NCI-H1694 treated with DMSO at 0.1 percent for 48 hours (cell line): ENCODE results near the gene POLD3.
A peak's percentile ranks its signal among the peaks of the same experiment; 100 is the strongest.

Source experiments
- DNase-seq: peaks from one replicate; lab custom pipeline; 2025; lab: John Stamatoyannopoulos, UW

Gene POLD3, protein sequence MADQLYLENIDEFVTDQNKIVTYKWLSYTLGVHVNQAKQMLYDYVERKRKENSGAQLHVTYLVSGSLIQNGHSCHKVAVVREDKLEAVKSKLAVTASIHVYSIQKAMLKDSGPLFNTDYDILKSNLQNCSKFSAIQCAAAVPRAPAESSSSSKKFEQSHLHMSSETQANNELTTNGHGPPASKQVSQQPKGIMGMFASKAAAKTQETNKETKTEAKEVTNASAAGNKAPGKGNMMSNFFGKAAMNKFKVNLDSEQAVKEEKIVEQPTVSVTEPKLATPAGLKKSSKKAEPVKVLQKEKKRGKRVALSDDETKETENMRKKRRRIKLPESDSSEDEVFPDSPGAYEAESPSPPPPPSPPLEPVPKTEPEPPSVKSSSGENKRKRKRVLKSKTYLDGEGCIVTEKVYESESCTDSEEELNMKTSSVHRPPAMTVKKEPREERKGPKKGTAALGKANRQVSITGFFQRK

DNA sequence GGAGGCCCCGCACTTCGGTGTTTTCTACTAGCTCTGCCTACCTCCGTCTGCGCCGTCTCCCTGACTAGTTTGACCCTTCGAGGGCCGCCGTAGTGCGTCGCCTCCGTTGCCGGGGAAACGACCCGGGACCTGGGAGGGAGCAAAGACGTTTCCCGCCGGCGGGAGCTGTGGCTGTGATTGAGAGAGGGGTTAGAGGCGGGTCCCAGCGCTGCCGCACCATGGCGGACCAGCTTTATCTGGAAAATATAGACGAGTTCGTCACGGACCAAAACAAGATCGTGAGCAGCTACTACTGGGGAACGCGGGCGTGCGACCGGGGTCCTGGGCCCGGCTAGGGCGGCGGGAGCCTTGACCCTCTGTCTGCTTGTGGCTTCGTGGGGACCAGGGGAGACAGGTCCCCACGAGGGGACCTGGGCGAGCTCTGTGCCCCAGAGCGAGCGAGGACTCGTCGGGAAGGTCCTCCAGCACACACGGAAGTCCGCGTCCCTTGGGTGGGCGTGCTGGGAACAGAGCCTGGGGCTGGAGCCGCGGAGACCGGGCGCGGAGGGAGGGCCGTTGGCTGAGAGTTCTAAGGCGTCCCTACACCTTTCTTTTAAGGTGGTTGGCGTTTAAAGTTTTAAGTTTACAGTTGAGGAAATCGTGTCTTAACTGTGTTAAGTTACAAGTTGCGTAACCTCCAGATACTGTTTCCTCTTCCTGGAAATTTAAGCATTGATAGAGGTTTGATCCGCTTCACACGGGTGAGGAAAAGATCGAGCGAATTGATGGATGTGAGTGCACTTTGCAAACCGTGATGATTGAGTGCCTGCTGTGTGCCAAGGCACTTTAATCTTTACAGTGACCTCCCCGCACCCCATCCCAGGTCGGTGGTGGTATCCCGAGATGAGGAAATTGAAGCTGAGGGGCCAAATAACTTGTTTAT is at the start of gene POLD3:
POLD3 (plus strand) TSS at position 142 of the 922 bp plus-strand sequence; CDS start at position 219, 77 bp downstream.
- peak; percentile 73 for DNase-seq

DNA sequence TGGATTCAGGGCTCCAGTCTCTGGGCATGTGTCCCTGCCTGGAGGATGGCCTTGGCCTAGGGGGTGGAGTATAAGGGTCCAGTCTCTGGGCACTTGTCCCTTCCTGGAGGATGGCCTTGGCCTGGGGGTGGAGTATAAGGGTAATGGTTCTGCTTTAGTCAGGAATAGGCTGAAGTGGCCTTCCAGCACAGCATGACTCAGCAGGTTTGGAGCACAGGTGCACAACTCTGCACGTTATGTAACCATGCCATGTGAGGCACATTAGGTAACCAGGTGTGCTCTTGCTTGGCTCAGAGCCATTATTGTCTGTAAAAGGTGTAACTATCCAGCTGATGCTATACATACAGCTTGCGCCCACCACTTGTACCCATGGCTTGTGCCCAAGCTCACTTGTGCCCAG is 48.4 kb upstream of the POLD3 start:
- DNase-seq, result no peak

DNA sequence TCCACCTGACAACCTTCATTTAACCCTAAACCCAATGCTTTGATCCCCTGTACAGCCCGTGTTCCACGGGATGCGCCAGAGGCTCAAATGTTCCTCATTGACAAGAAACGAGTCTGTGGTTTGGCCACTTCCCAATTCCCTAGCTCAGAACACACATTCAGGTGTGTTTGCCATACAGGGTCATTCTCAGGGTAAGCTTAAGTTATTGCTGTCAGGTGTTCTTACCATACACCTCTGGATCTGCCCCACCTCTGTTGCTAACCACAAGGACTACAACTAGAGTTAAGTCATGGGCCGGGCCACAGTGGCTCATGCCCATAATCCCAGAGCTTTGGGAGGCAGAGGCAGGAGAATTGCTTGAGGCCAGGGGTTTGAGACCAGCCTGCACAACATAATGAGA is 45.6 kb upstream of the POLD3 start:
- DNase-seq, result no peak

DNA sequence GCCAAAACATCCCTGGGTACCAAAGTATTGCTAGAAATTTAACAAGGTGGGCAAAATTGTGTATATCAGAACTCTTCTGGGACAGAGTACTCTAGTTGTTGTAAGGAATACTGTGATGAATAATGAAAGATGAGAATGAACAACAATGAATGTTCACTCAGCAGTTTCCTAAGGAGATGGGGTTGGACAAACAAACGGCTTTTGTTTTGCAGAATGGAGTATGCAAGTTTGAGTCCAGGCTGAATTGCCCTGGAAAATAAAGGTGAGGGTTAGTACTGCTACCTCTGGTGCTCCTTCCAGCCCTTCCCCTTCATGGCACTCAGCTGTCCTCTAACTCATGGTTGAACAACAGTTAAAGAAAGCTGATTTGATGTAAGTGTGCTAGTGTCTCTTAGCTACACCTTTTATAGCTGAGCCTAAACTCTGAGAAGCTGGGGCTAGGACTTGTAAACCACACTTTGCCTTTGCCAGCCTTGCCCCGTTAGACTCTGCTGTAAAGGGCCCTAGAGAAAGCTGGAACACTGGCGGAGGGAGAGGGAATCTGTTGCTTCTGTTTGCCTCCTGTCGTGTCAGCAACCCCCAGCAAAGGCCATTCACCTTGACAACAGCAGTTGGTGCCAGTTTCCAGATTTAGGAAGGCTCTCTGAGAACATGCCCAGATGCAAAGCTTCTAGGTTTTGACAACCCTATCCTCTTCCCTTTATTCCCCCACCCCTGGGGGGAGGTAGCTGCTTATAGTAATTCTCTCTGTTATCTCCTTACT is 41.2 kb upstream of the POLD3 start:
- DNase-seq, result no peak

DNA sequence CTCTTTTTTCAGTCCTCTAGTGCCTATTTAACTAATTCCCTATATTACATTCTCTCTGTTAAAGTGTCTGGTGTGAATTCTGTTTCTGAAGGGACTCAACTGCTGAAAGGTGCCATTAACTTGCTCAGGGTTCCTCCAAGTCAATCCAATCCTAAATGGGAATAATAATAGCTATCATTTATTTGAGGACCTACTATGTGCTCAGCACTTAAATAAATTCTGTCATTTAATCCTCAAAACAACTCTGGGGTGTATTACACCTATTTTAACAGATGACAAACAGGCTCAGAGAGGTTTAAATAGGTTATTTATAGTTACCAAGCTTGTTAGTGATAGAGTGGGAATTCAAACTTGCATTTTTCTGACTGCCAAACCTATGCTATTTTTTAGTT is 40.6 kb upstream of the POLD3 start:
- no peak for DNase-seq

DNA sequence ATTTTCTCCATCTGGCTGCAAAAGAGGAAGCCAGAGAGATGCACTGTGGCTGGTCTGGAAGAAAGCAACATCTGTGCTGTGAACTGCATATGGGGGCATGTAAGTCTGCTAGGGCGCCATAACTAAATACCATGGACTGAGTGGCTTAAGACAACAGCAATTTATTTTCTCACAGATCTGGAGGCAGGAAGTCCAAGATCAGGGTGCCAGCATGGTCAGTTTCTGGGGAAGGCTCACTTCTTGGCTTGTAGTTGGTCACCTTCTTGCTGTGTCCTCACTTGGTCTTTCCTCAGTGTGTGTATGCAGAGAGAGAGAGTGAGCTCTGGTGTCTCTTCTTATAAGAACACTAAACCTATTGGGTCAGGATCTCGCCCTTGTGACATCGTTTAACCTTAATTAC is 34.9 kb upstream of the POLD3 start:
- no peak for DNase-seq

DNA sequence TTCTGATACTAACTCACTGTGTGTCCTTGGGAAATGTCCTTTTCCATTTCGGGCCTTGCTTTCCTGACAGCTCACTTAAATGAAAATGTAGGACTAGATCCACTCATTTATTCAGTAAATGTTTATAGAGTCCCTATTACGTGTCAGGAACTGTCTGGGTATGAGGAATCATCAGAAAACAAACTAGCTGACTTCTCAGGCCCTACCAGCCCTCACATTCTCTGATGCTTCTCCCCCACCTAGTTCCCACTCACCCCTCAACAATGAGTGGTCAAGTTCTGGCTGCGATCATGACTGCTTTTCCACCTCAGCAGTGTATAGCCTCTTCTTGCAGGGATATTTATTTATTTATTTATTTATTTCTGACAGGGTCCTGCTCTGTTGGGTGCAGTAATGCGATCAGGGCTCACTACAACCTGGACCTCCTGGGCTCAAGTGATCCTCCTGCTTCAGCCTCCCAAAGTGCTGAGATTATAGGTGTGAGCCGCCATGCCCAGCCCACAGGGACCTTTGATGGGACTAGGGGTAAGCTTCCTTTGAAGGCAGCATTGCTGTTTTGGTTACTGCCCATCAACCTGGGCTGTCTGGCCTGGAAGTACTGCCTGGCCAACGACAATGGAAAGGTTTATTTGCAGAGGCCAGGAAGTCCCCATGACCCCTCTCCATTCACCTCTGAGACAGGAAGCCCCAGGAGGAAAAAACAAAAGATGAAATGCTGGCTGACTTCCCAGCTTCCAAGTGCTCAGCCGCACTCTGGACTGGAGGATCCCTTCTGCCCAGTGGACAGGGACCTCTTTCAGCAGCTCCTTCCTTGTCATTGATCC is 33.1 kb upstream of the POLD3 start:
- no peak for DNase-seq

DNA sequence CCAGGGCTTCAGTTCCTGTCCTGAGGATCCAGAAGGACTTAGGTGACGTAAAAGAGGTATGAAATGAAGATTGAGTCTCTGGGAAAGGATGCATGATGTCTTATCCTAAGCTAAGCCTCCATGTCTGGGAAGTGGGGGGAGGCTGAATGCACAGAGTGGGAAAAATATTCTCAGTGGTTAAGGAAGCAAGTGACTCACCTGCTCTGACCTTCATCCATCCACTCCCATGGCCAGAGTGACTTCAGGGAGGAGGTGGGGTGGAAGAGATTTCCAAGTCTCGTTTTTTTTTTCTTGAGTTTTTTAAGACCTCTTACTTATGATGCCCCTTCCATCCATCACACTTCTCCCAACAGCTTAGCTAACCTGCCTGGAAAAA is 32.5 kb upstream of the POLD3 start:
- DNase-seq, result no peak

DNA sequence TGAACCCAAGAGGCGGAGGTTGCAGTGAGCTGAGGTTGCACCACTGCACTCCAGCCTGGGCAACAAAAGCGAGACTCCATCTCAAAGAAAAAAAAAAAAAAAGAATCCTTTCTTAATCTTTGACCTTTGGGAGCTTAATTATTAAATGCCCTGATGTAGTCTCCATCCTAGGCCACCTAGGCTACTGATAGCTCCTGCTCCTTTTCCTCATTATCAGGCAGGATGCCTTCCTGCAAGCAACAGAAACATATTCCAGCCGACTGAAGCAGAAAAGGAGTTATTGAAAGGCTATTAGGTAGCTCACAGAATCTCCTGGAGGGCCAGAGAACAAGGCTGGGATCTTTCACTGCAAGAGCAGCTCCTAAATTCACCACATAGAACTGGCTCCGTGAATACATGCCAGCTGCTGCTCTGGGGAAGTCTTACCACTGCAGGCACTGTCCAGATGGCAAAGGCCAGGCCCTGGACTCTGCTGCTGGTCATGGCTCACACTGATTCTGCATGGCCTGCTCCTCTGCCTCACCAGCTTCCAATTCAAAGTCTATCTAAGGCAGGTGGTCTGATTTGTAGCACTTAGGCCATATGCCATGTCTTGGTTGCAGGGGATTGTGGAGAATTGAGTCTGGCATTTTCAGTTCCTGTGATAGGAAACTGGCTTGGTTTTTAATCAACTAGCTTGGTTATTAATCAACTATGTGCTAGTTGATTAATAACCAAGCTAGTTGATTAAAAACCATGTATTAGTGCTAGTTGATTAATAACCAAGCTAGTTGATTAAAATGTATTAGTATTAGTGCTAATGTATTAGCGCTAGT is 26.0 kb upstream of the POLD3 start:
- DNase-seq, result no peak

DNA sequence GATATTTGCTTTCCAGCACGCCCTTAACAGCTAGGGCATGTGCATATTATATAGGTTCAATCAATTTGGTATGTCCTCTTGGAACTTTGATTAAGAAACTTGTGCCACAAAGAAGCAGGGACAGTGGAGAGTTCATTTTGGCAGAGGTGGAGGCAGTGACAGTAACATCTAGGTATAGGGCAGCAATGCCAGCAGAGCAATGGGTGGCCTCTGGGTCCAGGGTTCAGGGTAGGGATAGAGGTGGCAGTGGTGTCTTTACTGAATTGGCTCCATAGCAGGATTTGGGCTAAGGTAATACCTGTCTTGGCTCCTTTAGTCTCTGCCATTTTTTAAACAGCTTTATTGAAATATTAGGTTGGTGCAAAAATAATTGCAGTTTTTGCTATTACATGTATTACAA is 24.4 kb upstream of the POLD3 start:
- DNase-seq, result no peak

DNA sequence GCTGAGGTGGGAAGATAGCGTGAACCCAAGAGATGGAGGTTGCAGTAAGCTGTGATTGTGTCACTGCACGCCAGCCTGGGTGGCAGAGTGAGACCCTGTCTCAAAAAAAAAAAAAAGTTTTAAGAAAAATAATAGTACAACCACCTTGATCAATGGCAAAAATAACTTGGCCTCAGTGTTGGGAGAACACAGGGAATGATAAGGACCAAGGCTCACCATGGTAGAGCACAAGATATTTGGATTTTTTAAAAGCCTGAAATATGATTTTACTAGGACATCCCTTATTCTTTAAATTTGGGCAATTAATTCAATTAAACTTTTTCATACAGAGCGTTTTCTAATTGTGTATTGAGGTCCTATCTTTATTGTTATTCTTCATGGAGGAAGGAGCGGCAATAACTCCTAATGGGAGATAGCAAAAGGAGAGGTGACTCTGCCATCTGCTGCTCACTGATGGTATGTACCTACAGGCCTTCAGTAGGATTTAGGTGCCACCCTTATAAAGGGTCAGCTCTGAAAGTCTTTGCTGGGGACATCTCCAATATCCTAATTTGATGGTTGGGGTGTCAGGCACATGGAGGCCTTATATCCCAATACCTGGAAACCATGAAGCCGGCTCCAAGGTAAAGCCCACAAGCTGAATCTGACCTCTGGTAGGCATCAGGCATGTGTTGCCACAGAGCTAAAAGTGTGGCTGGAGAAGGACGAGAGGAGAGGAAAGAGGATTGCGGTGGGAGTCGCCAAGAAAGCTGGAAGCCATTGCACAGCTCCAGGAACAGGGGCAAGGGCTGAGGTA is 21.9 kb upstream of the POLD3 start:
- DNase-seq, result peak; percentile 50

DNA sequence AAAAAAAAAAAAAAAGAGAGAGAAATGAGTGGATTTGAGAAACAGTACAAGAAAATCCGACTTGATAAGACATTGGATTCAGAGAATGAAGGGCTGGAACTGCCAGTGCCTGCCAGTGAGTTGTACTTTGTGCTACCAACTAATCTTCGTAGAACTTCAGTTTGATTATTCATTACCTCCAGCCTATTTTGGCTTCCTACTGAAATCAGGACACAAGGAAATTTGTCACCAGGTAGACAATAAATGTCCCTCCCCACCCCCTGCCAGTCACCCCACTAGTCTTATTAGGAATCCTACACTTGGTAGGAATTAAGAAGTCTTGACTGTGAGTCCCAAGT is 21.4 kb upstream of the POLD3 start:
- no peak for DNase-seq

DNA sequence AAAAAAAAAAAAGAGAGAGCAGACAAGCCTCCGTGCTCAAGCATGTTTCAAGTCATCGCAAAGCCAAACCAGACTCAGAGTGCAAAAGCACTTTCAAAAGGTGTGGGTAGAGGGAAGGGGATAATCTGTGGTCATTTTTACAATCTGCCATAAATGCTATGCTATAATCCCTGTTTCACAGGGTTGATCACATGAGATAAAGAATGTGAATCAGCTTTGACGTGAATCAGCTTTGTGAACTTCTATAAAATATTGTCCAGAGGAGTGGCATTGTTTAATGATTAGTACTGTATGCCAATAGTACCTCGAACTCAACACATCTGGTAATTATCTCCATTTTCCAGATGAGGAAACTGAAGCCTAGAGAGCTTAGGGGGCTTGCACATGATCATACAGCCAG is 20.0 kb upstream of the POLD3 start:
- DNase-seq, result no peak

DNA sequence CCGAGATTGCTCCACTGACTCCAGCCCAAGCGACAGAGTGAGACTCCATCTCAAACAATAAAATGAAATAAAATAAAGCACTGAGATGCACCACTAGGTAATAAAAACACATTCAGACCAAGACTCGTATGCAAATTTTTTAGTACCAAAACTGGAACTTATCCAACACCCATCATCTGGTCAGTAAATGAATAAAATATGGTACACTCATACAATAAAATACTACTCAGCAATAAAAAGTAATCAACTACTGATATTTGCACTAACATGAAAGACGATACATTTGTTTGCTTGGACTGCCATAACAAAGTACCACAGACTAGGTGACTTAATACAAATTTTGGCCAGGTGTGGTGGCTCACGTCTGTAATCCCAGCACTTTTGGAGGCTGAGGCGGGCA is 17.8 kb upstream of the POLD3 start:
- no peak for DNase-seq

DNA sequence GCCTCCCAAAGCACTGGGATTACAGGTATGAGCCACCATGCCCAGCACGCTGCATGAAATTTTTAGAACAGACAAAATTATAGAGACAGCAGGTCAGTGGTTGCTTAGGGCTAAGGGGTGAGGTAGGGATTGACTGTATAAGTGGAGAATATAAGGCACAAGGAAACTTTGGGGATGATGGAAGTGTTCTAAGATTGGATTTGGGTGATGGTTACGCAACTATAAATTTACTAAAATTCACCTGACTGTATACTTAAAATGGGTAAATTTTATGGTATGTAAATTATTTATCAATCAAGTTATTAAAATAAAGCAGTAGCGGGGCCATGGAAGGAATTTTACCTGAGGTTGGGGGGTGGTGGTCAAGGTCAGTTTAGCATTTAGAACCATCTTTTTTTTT is 16.4 kb upstream of the POLD3 start:
- DNase-seq, result no peak

DNA sequence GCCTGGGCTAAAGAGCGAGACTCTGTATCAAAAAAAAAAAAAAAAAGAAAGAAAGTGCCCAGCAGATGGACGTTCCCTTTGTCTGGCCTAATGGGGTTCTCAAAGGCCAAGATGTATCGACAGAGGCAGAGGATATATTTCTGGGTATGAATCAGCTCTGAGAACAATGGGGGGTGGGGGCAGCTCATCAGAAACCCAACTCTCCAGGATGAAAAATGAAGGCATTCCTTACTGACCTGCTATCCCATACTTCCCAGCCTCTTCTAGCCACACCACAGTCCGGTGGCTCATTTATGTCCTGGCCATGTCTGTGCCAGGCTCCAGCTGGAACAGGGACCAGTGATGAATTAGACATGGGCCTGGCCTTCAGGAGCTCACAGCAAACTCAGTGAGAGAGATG is 15.2 kb upstream of the POLD3 start:
- no peak for DNase-seq

DNA sequence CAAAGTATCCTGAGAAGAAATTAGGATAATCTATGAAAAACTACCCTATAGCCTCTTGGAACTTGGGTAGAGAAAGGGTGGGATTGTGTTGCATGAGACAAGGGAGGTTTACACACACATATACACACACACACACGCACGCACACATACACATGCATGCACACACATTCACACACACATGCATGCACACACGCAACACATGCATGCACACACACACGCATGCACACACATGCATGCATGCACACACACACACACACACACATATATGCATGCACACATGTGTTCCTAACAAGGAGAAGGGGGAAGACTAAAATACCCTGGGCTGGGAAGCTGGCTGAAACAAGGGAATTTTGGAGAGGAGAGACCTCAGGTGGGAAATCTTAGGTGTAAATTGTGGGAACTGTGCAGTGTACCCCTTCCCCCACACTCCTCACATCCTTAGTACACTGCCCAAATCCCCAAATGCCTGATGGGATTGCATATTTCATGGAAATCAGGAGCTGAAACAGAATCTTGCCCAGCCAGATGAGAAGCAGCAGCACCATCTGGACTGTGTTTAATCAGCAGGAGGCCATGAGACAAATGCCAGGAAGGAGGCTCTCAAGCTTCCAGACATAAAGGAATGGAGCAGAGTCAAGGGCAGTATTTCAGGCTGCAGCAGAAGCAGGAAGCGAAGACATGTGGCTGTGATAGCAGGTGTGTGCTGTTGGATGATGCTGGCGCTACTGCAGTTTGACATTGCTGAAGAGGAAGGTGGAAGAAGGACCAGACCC is 14.6 kb upstream of the POLD3 start:
- peak; percentile 53 for DNase-seq

DNA sequence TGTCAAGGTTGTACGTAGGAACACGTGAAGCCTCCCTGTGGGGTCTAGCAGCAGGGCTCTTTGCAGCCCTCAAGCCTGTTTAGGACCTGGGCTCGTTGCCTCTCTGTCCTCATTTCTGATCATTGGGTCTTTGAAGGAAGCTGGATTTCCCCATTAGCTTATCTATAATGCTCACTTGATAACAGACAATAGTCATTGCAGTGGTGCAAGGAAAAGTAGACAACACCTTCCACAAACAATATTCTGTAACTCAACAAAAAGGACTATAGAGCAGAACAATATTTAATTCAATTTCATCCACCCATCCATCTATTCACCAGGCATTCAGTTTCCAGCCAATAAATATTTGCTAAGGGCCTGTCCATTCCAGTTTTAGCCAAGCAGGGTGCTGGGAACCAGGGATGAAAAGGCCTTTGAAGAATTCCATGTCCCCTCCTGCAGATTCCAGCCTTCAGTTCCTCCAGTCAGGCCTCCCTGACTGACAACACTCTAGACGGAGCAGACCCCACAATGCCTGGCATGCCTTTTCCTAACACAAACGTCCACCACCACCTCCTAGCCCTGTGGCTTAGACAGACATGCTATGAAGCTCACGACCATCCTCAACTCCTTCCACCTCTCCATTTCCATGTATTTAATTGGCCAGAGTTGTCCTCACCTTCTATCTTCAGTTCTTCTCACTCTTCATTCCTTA is 12.7 kb upstream of the POLD3 start:
- DNase-seq, result no peak
